D341Med (cell line): Measurements from ENCODE around the gene ATP10A.

Experiments
- DNase-seq: peaks from one replicate; pipeline ENCODE4 v3.0.0; 2012; ENCODE audit warnings: low spot score

The ATP10A gene

GRCh38 chr15:25679964-25680685, 183.0 kb downstream of the ATP10A start:
- no peak for DNase-seq

DNA sequence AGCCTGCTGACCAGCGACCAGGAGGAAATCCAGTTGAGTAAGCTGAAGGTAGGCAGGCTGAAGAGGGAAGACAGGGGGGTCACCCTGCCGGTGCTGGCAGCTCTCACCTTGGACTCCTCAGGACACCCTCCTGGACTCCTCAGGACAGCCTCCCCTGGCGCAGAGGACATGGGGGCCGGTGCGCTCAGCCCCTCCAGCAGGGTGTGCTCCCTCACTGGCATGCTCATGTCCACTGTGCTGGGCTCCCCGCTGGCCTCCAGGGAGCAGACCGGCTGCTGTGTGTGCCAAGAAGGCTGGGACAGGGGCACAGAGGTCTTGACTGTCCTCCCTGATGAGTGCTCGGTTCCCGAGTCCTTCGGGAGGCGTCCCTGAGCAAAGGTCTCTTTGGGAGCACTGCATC, 183.6 kb downstream of the ATP10A start:
- DNase-seq, result no peak

DNA sequence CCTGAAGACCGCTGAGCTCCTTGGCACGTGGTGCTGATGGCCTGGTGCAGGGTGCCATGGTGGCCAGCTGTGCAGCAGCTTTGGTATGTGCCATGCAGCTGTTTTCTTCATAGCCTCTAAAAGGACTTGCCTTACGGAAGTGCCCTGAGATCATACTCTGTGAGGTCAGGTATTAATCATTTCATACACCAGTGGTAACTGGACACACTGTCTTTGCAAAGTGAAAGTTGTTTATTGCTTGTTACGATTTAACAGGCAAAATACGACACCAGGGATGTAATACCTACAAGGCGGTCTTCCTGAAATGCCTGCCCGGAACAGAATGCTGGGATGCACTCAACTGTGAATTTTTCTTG, 184.6 kb downstream of the ATP10A start:
- no peak for DNase-seq

DNA sequence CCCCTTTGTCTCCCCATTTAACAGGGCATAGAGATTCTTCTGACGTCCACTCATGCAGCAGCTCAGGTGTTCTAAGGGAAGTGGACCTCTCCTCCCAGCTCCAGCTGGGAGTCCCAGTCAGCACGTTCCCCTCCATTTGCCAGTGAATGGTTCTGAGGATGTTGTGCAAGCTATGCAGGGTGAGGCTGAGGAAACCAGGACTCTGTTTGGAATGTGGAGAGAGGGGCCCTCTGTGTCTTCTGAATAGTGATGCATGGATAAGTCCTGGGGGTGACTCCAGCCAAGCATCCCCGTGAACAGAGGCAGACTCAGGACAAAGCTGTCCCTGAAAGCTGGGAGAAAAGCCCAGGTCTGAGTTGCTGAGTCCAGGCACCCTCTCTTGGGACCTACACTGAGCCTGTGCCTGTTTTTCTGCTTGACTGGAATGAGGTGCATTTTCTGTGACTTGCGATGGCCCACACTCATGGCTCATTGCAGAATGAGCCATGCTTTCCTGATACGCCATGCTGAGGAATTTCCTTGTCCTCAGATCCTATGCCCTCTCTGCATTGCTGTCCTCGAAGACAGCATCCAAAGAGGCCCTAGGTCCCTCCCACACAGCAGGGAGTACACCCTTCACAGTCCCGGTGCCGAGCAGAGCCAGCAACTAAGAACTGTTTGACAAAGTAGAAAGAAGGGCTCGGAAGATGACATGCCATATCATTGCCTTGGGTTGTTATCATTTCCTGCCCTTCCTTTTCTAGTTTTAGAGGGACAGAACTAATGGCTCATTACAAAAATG, 185.2 kb downstream of the ATP10A start:
- no peak for DNase-seq

DNA sequence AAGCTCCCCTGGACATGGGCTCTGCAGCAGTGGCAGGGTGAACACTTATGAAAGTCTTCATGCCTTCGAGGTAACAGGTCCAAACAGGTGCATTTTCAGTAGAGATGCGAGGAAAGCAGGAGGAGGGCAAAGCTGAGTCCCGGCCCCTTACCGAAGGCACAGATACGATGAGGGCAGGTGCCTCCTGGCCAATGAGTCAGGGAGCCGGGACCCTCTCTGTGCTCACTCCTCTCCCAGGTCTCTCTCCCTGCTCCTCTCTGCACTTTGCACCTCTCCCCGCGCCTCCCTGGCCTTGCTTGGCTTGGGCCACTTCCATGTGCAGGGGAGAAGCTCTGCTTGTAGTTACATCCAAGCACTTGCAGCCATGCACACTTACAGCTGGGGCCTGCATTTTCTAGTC, 187.1 kb downstream of the ATP10A start:
- no peak for DNase-seq

GRCh38 chr15:25675396-25675795, 187.7 kb downstream of the ATP10A start:
- DNase-seq, result no peak

- DNase-seq, result no peak
Measured at GRCh38 chr15:25674913-25675312, 188.2 kb downstream of the ATP10A start.

DNA sequence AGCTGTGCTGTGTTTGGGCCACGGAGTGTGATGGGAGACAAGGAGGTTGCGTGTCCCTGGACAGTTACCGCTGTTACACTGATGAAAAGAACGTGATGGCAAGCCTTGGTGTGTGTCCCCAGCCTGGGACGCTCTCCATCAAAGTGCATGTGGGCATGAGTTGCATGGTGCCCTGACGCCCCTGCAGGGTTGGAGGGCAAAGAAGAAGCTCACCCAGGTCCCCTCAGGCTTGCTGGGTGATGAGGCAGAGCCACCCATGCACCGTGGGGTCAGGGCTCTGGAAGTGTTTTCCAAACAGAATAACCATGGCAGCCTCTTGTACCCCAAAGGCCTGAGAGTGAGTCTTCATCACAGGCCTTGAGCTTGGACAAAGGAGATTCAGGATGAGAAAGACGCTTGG, 189.2 kb downstream of the ATP10A start:
- DNase-seq, result no peak

DNA sequence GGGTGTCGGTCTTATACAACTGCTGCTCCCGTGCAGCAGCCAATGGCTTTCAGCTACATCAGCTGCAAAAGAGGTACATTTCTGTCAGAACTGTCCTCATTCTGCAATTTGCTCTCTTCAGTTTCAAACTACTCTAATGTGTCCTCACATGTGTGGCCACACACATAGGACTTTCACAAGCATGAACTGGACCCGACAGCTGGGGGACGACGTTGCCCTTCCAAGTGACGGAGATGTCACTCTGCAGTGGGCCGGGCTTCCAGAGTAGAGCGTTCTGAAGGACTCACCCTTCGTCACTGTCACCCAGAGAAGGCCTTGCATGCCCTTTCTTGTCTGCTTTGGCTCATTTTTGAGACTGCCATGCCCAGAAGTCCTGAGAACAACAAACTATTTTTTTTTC, 189.8 kb downstream of the ATP10A start:
- no peak for DNase-seq

DNA sequence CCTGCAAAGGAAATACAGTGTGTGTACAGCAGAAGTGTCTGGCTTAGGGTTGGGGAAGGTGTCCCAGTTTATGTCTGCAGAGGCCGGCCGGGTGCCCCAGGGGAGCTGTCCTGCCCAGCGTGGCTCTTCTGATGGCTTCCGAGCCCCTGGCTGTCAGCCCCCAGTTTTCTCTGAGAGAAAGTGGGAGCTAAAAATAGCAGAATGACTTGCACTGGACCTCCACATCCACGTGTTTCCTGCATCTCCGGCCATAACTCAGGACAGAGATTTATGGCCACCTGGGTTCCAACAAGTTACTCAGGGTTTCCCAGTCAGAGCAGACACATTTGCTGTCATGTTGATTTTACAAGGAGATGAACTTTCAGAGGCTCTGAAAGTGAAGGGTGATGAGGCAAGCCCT, 192.0 kb downstream of the ATP10A start:
- DNase-seq, result no peak

DNA sequence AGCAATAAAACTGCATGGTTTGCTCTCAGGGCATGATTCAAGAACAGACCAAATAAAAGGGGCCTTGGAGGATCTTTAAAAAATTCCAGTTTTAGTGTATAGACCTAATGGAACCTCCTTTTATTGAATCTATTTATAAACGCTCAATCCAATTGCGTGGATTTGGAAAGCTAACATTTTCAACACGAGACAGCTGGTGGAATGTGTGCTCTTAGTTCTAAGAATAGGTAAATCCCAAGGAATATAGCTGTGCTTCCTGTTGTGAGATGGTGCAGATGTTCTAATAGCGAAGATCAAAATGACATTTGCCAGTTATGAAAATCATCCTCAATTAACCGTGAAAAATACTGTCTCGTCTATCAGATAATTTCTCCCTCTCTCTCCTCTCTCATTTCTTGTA, 192.5 kb downstream of the ATP10A start:
- DNase-seq, result no peak

- DNase-seq, result no peak
Measured at GRCh38 chr15:25670025-25670554, 193.0 kb downstream of the ATP10A start.

- no peak for DNase-seq
Measured at GRCh38 chr15:25668901-25669300, 194.2 kb downstream of the ATP10A start.

DNA sequence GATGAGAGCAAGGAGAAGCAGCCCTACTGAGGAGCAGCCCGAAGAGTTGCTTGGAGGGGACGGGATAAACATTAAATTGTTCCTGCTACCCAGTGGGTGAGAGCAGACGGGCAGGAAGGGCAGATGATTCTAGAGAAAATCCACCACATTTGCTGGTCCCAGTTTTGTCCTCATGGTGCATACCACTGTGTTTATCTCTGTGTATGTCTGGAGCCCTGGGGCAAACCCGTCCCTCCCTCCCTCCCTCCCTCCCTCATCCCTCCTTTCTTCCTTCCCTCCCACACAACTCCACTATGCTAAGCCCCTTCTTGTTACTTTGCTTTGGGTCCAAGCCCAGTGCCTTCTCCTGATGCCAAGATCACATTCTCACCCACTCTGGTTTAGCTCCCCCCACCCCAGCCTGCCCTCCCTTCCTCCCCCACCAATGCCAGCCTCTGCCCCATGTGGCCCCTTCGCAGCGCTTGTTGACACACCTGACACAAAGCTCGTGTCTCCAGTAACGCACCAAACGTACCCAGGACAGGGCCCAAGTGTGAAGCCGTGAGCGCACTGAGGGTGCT, 194.8 kb downstream of the ATP10A start:
- DNase-seq, result no peak

DNA sequence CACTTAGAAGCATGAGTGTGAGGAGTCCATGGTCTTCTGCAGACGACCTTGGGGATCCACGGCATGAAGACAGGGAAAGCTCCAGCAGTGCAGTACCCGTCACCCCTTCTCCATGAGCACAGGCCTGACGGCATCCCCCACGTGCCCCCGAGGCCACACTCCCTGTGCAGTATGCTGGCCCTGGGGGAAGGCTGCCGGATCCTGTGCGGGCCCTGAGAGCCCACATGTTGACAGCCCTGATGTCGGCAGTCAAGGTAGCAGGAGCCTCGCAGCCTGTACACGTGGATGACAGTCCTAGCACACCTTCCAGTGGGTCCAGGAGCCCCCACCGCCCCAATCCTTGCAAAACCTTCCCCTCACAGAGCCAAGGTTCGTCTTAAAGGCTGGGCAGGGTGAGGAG, 195.3 kb downstream of the ATP10A start:
- DNase-seq, result no peak

GRCh38 chr15:25665913-25666312, 197.2 kb downstream of the ATP10A start:
- no peak for DNase-seq

- no peak for DNase-seq
Measured at GRCh38 chr15:25664761-25665160, 198.4 kb downstream of the ATP10A start.

- DNase-seq, result no peak
Measured at GRCh38 chr15:25663515-25663914, 199.6 kb downstream of the ATP10A start.

DNA sequence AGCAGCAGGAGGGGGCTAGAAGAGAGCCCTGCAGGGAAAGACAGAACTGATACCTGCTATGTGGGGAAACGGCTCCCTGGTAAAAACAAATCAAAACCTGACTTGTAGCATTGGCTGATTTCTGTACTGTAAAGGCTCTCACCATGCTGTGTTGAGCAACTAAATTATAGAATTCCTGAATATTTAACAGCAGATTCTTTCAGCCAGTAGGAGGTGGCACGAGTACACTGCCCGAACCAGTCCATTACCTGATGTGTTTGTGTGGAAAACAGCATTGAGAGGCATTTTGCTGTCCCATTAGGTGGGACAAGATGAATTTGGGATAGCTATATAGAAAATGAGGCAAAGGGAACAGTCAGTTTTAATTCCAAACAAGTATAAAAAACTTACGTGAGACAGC, 201.2 kb downstream of the ATP10A start:
- DNase-seq, result no peak

DNA sequence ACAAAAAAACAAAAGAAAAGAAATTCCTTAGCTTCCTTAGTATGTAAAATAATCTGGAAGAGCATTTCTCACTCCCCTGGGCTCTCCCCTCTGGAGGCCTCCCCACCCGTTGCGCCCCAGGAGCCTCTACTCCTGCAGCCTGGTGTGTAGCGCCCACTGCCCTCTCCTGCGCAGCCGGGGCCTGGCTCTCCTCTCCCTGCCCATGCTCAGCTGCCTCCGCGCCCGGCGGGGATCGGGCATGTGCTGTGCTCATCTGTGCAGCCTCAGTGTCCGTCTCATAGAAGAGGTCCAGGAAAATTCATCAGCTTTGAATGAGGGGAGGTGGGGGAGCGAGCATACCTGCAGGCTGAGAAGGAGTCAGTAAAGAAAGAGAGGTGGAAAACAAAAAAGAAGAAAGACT, 203.9 kb downstream of the ATP10A start:
- no peak for DNase-seq

DNA sequence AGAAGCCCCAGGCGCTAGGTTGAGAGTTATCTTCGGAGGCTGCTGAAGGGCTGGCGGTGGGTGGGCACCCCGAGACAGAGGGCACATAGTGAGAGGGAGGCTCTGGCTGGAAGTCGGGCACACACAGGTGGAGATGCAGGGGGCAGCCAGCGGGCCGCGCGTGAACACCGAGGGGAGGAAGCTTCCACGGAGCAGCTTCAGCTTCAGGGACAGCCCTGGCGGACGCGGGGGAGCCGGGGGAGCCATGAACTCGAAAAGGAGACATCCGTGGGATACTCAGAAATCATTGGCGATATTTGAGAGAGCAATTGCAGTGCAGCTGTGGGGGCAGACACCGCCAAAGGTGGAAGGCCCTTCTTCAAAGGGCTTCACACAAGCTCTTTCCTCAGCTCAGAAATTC, 204.6 kb downstream of the ATP10A start:
- no peak for DNase-seq

GRCh38 chr15:25655207-25655948, 207.7 kb downstream of the ATP10A start:
- no peak for DNase-seq

DNA sequence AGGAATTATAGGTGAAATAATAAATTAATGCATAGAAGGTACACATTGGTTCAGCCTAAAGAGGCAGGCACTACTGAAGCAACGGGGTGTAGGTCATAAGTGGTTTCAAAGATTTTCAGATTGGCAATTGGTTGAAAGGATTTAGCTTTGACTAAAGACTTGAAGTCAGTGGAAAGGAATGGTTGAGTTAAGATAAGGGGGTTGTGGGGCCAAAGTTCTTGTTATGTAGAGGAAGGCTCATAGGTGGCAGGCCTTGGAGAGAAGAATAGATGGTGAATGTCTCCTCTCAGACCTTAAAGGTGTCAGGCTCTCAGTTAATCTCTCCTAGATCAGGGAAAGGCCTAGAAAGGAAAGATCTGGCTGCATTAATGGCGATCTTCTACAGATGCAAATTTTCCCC, 209.8 kb downstream of the ATP10A start:
- DNase-seq, result no peak
